ENCODE results near the gene NFIB.

GRCh38 chr9:14189578-14189977 lies 124.4 kb downstream of the NFIB start:
- no peak for TF ChIP-seq CTCF (conservative IDR thresholded peaks at IDR 0.05; ENCODE audit: low read length)
- no peak for TF ChIP-seq EZH2phosphoT487 (IDR thresholded peaks at IDR 0.05; ENCODE audit: borderline replicate concordance, low read depth, low read length)
